ENCODE results near the gene MYT1. TPM values are rescaled to one million over a fixed set of nuclear protein-coding genes. Genes with fewer than 3 reads are reported as not detected.

The MYT1 gene
- total RNA-seq, 1 donor from 2014 or later = 2.3 TPM

DNA sequence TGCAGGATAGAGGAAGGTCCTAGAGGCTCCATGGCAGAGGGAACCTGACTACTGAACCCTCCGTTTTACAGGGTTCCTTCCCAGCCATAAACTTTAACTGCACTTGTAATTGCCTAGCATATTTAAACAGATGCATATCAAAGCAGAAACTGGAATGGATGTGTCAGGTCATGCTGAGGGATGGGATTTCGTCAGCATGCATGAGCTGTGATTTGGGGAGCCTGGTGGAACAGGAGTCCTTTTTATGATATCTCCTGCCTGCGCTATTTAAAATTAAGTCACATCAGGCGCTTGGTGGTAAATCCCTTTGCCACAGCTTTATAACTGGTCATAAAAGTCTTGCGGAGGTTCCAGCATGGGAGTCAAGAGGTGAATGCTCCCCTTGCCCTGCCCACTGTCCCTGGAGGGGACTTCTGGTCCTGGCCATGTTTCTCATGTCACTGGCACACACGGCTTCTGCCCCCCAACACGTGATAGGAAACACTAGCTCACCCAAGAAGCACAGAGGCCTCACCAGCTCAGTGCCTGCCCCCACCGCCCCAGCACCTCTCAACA lies 65.3 kb downstream of the MYT1 start:
- DNase-seq (ENCODE audit: low spot score, unreplicated experiment) = no peak
- no peaks in the 10 kb centered on the region for H3K36me3 Mint-ChIP-seq (ENCODE audit: insufficient read depth)
- peaks cover under 1% of the 10 kb centered on the region for H3K4me1 Mint-ChIP-seq (ENCODE audit: low read depth)
- no peaks in the 10 kb centered on the region for H3K9me3 Mint-ChIP-seq (ENCODE audit: low read depth)
- no peak overlapping the region for H3K27ac Mint-ChIP-seq
- H3K4me3 Mint-ChIP-seq (ENCODE audit: low read depth) = no peak overlapping the region
- no peaks in the 10 kb centered on the region for H3K27me3 Mint-ChIP-seq
- TF ChIP-seq, protein P1, sequence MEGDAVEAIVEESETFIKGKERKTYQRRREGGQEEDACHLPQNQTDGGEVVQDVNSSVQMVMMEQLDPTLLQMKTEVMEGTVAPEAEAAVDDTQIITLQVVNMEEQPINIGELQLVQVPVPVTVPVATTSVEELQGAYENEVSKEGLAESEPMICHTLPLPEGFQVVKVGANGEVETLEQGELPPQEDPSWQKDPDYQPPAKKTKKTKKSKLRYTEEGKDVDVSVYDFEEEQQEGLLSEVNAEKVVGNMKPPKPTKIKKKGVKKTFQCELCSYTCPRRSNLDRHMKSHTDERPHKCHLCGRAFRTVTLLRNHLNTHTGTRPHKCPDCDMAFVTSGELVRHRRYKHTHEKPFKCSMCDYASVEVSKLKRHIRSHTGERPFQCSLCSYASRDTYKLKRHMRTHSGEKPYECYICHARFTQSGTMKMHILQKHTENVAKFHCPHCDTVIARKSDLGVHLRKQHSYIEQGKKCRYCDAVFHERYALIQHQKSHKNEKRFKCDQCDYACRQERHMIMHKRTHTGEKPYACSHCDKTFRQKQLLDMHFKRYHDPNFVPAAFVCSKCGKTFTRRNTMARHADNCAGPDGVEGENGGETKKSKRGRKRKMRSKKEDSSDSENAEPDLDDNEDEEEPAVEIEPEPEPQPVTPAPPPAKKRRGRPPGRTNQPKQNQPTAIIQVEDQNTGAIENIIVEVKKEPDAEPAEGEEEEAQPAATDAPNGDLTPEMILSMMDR (IDR thresholded peaks at IDR 0.05; ENCODE audit: unreplicated experiment) = no peak

DNA sequence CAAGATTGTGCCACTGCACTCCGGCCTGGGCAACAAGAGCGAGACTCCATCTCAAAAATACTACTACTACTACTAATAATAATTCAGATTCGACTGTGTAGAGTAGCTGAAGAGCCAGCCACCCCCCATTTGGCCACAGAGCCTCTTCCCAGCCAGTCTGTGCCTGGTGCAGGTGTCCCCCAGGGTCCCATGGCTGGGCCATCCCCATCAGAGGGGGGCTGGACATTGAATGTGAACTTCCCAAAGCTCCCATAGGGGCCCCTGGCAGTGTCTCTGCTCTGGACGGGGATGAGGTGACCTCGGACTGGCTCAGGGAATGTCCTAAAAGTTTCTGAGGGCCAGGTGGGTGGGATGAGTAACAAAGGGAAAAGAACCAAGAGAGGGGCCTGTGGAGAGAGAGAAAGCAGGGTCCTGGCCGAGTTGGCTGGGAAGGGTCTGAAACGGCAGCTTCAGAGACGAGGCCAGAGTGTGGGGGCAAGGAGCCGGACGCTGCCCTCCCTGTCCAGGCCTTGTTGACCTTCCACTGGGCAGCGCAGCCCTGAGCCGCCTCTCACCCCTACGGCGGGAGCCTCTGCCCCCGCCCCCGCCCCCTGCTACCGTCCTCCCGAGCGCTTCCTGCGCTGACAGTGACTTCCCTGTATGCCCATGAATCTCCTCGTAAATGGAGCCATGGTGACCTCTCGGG lies 66.4 kb downstream of the MYT1 start:
- H3K27ac Mint-ChIP-seq = no peak overlapping the region
- DNase-seq (ENCODE audit: low spot score, unreplicated experiment) = no peak
- no peaks in the 10 kb centered on the region for H3K36me3 Mint-ChIP-seq (ENCODE audit: insufficient read depth)
- TF ChIP-seq, protein P1 (IDR thresholded peaks at IDR 0.05; ENCODE audit: unreplicated experiment) = no peak
- no peaks in the 10 kb centered on the region for H3K9me3 Mint-ChIP-seq (ENCODE audit: low read depth)
- no peak overlapping the region for H3K4me3 Mint-ChIP-seq (ENCODE audit: low read depth)
- no peaks in the 10 kb centered on the region for H3K27me3 Mint-ChIP-seq
- no peaks in the 10 kb centered on the region for H3K4me1 Mint-ChIP-seq (ENCODE audit: low read depth)

DNA sequence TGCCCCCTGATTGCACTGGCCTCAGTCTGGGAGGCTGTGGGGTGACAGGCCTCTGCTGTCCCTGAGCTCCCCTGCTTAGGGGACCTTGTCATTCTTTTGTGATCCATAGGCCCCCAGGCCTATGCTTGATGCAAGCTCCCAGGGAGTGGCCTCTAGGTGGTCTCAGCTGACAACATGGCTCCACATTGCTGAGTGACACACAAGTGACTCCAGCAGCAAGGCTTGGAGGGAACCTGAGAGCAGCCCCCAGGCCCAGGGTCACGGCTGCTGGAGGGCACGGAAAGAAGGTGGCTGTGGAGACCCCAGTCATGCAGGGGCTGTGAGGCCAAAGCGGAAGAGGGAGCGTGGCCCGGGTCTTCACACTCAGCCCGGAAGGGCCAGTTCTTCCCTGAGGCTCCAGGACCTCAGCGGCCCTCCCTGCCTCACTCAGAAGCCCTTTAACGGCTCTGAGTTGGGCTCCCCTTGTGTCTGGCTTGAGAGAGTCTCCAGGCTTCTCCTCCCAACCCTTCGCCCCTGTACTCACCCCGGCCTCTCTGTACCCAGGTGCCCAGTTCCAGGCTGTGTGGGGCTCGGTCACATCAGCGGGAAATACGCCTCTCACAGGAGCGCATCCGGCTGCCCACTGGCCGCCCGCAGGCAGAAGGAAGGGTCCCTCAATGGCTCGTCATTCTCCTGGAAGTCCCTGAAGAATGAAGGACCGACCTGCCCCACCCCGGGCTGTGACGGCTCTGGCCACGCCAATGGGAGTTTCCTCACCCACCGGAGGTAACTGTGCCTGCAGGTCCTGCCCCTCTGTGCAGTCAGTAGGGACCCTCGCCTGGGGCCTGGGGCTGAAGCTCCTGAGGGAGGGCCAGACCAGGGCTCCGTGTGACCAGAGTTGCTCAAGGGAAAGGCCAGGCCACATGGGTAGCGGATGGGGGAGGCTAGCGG lies 67.6 kb downstream of the MYT1 start:
- H3K9me3 Mint-ChIP-seq (ENCODE audit: low read depth) = no peaks in the 10 kb centered on the region
- no peaks in the 10 kb centered on the region for H3K36me3 Mint-ChIP-seq (ENCODE audit: insufficient read depth)
- no peaks in the 10 kb centered on the region for H3K4me1 Mint-ChIP-seq (ENCODE audit: low read depth)
- H3K4me3 Mint-ChIP-seq (ENCODE audit: low read depth) = no peak overlapping the region
- no peak overlapping the region for H3K27ac Mint-ChIP-seq
- no peak for DNase-seq (ENCODE audit: low spot score, unreplicated experiment)
- TF ChIP-seq, protein P1 (IDR thresholded peaks at IDR 0.05; ENCODE audit: unreplicated experiment) = no peak
- no peaks in the 10 kb centered on the region for H3K27me3 Mint-ChIP-seq

DNA sequence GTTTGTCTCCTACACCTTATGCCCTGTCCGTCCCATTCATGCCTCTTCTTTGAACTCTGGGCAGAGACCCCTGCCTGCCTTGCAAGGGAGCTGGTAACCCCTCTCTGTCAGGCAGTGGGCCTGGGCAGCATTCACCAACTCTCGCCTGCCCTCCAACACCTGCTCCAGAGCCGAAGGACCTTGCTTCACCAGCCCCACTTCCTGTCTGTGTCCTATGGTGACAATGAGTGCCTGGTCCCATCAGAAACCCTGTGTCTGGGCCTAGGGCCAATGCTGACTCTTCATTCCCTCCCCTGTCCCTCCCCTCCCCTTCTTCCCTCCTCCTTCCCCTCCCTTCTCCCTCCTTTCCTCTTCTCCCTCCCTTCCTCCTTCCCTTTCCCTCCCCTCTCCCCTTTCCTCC lies 68.5 kb downstream of the MYT1 start:
- H3K27me3 Mint-ChIP-seq = no peaks in the 10 kb centered on the region
- H3K36me3 Mint-ChIP-seq (ENCODE audit: insufficient read depth) = no peaks in the 10 kb centered on the region
- H3K4me1 Mint-ChIP-seq (ENCODE audit: low read depth) = no peaks in the 10 kb centered on the region
- no peak overlapping the region for H3K27ac Mint-ChIP-seq
- TF ChIP-seq, protein P1 (IDR thresholded peaks at IDR 0.05; ENCODE audit: unreplicated experiment) = no peak
- no peak overlapping the region for H3K4me3 Mint-ChIP-seq (ENCODE audit: low read depth)
- no peak for DNase-seq (ENCODE audit: low spot score, unreplicated experiment)
- no peaks in the 10 kb centered on the region for H3K9me3 Mint-ChIP-seq (ENCODE audit: low read depth)

DNA sequence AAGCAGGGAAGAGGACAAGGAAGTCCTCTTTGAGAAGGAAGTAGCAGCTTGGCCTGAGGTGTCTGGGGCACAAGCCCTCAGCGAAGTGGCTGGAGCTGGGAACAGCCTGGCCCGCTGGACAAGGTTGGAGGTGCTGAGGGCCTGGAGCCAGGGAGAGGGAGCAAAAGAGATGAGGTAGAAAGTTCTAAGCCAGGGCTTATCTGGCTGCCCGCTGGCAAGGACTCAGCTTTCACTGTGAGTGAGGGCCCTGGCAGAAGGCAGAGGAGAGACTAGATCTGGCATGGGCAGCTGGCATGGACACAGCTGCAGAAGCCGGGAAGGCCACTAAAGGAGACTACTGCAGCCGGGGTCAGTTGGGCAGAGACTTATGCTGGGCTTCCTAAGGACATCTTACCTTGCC lies 69.5 kb downstream of the MYT1 start:
- H3K4me3 Mint-ChIP-seq (ENCODE audit: low read depth) = no peak overlapping the region
- no peaks in the 10 kb centered on the region for H3K4me1 Mint-ChIP-seq (ENCODE audit: low read depth)
- H3K27me3 Mint-ChIP-seq = no peaks in the 10 kb centered on the region
- H3K36me3 Mint-ChIP-seq (ENCODE audit: insufficient read depth) = no peaks in the 10 kb centered on the region
- H3K27ac Mint-ChIP-seq = no peak overlapping the region
- no peak for DNase-seq (ENCODE audit: low spot score, unreplicated experiment)
- no peaks in the 10 kb centered on the region for H3K9me3 Mint-ChIP-seq (ENCODE audit: low read depth)
- TF ChIP-seq, protein P1 (IDR thresholded peaks at IDR 0.05; ENCODE audit: unreplicated experiment) = no peak

All from progenitor cell of endocrine pancreas (in vitro differentiated cells).